ENCODE data around the gene GLCE.
A peak's percentile ranks its signal among the peaks of the same experiment; 100 is the strongest.
"Not testable (repeated sequence)": the region's sequence is repeated elsewhere in the genome, so short reads cannot be mapped to it uniquely, and the experiment has no call there.

Gene GLCE

GRCh38 chr15:69138963-69139362 is 21.5 kb upstream of the GLCE start:
- no peak for DNase-seq

GRCh38 chr15:69140306-69140705 is 20.1 kb upstream of the GLCE start:
- DNase-seq = no peak

DNA sequence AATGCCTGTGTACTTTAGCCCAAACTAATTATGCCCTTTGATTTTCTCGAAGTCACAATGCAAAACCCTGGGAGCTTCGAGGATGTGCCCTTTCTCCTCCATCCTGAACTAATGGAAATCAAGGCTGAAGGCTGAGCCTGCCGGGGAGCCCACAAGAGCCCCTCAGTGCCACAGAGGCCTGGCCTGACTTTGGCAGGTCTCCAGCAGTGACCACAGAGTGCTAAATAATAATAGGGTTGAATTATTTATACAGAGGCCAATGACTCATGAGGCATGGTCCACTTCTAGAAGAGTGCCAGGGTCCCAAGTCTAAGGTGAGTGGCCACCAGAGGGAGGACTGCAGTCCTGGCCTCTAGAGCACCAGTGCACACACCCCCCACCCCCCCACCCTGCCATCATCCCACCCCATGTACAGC is 19.1 kb upstream of the GLCE start:
- no peak for DNase-seq

DNA sequence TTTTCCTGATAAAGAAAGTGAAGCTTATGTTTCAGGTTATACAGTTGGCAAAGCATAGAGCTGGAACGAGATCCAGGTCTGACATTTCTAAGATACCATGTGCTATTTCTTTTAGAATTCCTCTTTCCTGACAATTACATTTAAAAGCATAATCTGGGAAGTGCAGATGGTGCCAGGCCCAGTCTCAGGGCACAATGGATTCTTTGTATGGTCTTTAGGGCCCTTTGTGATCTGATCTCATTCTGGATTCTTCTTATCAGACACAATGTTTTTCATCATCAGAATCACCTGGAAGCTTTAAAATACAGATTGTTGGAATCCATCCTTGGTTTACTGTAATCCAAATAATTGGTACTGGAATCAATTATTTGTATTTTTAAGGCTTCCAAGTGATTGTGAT is 18.6 kb upstream of the GLCE start:
- DNase-seq = no peak

- no peak for DNase-seq
Measured at GRCh38 chr15:69143756-69144436, 16.5 kb upstream of the GLCE start.

DNA sequence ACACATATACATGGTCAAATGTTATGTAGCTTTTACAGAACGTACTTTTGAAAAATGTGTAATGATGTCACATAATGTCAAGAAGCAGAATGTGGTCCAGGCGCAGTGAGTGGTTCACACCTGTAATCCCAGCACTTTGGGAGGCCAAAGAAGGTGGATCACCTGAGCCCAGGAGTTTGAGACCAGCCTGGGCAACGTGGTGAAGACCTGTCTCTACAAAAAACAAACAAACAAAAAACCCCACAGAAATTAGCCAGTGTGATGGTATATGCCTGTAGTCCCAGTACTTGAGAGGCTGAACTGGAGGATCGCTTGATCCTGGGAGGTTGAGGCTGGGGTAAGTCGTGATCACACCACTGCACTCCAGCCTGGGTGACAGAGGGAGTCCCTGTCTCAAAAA is 15.9 kb upstream of the GLCE start:
- no peak for DNase-seq

DNA sequence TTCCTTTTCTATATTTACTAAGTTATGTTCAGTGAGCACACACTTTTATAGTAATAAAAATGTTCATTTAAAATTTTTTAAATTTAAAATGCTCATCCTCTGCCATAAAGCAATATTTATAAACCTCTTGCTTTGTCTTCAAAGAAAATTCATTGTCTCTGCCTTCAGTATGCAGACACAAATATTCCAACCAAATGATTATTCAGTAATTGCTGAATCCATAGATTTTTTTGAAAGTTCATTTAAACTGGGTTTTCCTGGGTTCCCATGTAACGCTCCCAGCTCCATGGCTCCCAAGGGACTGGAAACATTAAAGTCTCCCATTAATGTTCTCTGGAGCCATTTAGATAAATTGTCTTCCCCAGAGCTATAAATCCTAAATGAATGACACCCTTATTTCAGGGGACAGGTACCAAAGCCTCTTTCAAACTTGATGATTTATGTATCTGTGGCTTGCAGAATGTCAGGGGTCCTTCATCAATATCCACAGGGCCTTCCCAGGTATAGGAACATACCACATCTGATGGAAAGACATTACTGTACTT is 15.2 kb upstream of the GLCE start:
- no peak for DNase-seq

GRCh38 chr15:69145694-69146492 is 14.5 kb upstream of the GLCE start:
- peak; percentile 52 for DNase-seq

GRCh38 chr15:69146724-69147435 is 13.6 kb upstream of the GLCE start:
- DNase-seq = no peak

DNA sequence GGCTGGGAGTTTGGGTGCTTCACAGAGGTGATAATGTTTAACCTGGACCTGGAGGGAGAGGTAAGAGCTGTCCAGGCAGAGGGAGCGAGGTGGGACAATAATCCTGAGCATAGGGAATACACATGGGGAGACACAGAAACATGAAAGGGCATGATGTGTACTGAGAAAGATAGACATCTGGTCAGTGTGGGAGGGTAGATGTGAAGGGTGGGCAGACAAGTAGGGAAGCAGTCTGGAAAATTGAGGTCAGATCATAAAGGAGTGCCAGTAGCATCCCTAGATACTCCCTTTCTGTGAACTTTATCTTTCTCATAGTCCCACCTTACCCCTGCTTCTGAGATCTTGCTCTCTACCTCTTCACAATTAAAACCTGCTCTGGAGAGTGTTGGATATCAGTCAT is 12.0 kb upstream of the GLCE start:
- DNase-seq = no peak

- DNase-seq = no peak
Measured at GRCh38 chr15:69149163-69149562, 11.3 kb upstream of the GLCE start.

DNA sequence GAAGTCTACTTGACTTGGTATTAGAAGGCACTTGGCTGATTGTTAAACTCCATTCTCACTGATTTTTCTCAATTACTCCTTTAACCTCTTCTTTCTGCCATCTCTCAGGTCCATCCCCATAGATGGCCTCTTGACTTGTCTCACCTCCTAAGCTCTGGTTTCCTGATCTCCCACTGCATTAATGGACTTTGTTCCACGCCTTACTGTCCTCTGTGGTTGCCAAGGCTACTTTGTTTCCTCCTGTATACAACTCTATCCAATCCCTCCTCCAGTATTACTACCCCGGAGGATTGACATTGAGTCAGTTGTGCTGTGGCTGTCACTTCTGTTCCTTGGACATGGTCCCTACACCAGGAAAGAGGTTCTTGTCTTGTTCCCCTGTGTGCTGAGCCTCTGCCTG is 10.6 kb upstream of the GLCE start:
- DNase-seq = no peak

DNA sequence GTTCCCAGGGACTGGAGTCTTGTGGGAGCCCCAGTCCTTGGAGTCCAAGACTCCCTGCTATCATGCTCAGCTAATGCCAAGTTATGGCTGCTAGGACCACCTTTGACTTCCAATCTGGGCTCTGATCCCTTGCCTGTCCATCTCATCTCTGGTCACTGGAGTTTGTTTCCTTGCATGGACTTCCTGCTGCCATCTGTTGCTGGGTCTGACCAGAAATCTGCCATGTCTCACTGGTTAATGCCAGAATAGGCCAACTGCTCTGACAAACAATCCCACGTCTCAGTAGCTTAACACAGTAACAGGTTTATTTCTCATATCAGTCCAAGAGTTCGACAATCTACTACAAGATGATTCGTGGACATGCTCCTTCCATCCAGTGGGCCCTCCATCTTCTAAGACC is 10.1 kb upstream of the GLCE start:
- no peak for DNase-seq

- DNase-seq = no peak
Measured at GRCh38 chr15:69150841-69151240, 9.6 kb upstream of the GLCE start.

DNA sequence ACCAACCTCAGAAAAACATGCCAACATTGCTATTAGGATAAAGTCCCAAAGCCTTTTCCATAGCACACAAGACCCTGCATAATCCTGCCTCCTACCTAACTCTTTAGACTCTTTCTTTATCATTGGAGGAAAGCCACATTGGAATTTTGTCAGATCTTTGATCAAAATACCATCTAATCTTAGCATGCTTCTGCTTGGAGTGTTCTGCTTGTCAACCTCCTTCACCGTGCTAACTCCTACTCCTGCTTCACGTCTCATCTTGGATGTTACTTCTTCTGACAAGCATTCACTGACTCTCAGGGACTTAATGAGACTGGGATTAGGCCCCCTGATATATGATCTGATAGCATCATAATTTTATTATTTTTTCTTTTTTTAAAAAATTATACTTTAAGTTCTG is 7.4 kb upstream of the GLCE start:
- DNase-seq = no peak

GRCh38 chr15:69153587-69153986 is 6.8 kb upstream of the GLCE start:
- not testable (repeated sequence) for DNase-seq

DNA sequence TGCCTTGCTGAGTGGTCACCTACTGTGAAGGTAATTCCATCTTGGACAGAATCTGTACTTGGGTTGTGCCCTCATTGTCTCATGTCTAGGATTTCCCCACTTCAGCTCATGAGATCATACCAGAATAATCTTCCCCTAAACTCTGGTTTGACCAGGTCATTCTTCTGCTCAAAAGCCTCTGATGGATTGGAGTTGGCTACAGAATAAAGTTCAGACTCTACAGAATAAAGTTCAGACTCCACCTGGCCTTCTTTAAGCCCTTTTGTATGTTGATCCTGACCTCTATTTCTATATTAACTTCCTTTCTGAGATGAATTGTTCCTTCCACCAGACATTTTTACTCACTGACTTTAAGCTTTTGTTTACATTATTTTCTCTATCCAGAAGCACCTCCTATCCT is 6.4 kb upstream of the GLCE start:
- DNase-seq = no peak

- DNase-seq = no peak
Measured at GRCh38 chr15:69154684-69155083, 5.8 kb upstream of the GLCE start.

- DNase-seq = peak; percentile 29
Measured at GRCh38 chr15:69156736-69157381, 3.6 kb upstream of the GLCE start.

DNA sequence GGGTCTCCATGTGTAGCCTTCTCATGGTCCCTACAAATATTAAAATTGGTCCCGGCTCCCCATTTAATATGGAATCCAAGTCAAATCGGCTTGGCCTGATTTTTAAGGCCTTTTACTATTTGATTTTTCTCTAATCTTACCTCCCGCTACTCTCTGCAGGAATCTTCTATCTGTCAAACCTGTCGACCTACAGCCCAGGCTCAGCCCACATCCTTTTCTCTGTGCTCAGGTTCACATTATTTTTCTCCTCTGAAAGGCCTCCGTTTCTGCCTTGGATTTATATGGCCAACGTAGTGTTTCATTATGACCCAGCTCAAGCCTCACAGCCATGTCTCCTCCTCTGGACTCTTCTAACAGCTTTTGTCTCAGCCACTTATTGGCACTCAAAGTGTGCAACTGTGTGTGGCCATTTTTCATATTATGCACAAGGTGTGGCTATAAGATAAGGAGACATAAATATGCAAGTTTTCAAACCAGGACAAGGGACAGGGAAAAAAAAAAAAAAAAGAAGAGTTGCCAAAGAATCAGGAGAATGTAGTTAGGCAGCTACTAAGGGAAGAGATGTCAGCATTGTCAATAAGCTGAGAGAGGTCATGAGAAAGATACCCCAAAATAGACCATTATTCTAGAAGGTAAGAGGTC is 2.1 kb upstream of the GLCE start:
- DNase-seq = no peak

DNA sequence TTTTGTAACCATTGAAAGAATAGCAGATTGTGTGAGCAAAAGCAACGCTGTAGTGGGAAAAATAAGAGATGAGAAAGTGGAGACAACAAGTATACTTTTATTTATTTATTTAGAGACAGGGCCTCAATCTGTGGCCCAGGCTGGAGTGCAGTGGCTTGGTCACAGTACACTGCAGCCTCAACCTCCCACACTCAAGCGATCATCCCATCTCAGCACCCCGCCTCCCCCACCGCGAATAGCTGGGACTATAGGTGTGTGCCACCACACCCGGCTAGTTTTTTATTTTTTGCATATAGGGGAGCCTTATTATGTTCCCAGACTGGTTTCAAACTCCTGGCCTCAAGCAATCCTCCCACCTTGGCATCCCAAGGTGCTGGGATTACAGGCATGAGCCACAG is 1.6 kb upstream of the GLCE start:
- no peak for DNase-seq

- peak; percentile 61 for DNase-seq
Measured at GRCh38 chr15:69159805-69160140, 662 bp upstream of the GLCE start.

Measured in midbrain (tissue), 1 donor.